Kidney (tissue), 14 donors: ENCODE data around the gene PPP2R5A. TPM values are rescaled to one million over a fixed set of nuclear protein-coding genes. Genes with fewer than 3 reads are reported as not detected.

Experiments
- DNase-seq, 5 donors: peaks; one replicate each; pipeline ENCODE4 v3.0.0-alpha.2; 2013 to 2020
- FAIRE-seq: peaks from 2 replicates; lab custom pipeline; 2012; peaks lifted over from hg19 to GRCh38; lab: Jason Lieb, UNC
- H3K27ac ChIP-seq, 2 donors: one replicate each; pipeline ENCODE4 v1.7.0; 2013; ENCODE audit warnings: low read depth in 2 of 2, low read length in 2 of 2, inconsistent platforms in 1 of 2
- H3K27me3 ChIP-seq: one replicate; pipeline ENCODE4 v1.7.1; 2013; ENCODE audit warnings: low read length, inconsistent platforms; ENCODE audit not compliant: control insufficient read depth, insufficient read depth
- H3K36me3 ChIP-seq, 3 donors: one replicate each; pipeline versions ENCODE4 v1.7.0 to v1.7.1; 2013; ENCODE audit warnings: low read length in 3 of 3, control low read depth in 1 of 3, inconsistent platforms in 1 of 3; ENCODE audit not compliant: insufficient read depth in 3 of 3, control insufficient read depth in 2 of 3
- H3K4me1 ChIP-seq, 3 donors: one replicate each; pipeline versions ENCODE4 v1.7.0 to v1.7.1; 2013; ENCODE audit warnings: low read length in 3 of 3, inconsistent platforms in 1 of 3, low read depth in 1 of 3; ENCODE audit not compliant: control insufficient read depth in 2 of 3, insufficient read depth in 2 of 3
- H3K4me3 ChIP-seq, 3 donors: one replicate each; pipeline versions ENCODE4 v1.7.0 to v1.8.1; 2013; ENCODE audit warnings: low read length in 3 of 3, control low read depth in 1 of 3, inconsistent platforms in 1 of 3
- H3K9ac ChIP-seq, 3 donors: one replicate each; pipeline versions ENCODE4 v1.7.0 to v1.7.1; 2013; ENCODE audit warnings: low read length in 3 of 3, control low read depth in 1 of 3, inconsistent platforms in 1 of 3
- H3K9me3 ChIP-seq, 3 donors: one replicate each; pipeline versions ENCODE4 v1.7.0 to v1.7.1; 2013; ENCODE audit warnings: low read length in 3 of 3, control low read depth in 1 of 3, inconsistent platforms in 1 of 3; ENCODE audit not compliant: control insufficient read depth in 2 of 3, insufficient read depth in 1 of 3
- CTCF ChIP-seq: IDR thresholded peaks from 3 replicates; pipeline ENCODE4 v1.5.1; 2012; ENCODE audit warnings: mild to moderate bottlenecking, moderate library complexity, borderline replicate concordance; ENCODE audit not compliant: insufficient read depth; ENCODE audit errors: extremely low read depth
- intact Hi-C: fragments of 100-400 bp; cut with DNase I; formaldehyde crosslinking; loops from one replicate; pipeline ENCODE4 v1.11.1; 2022
- polyA plus RNA-seq: library from polyadenylated mRNA; stranded (reverse); fragments of 350-450 nt; fragmentation: Illumina TruSeq; extraction: RNeasy Lipid Tissue Mini Kit (QIAGEN cat#74804); gene quantifications from one replicate; pipeline ENCODE4 v1.2.3, GENCODE V29; 2014; ENCODE audit warnings: low read depth, low replicate concordance; ENCODE audit not compliant: insufficient read depth
- total RNA-seq: library from RNA; stranded (reverse); fragmentation: NEBNext Ultra II Directional; extraction: Animal tissue kit (Norgen Biotek cat#: 25700); gene quantifications from one replicate; pipeline ENCODE4 v1.2.1, GENCODE V29; 2021
- donor health status: control.
- donor health status: control.
- donor health status: control.
- donor health status: control.
- donor health status: control.
- donor health status: DM: yes; HTN: yes; CAD: no.
- donor health status: Normal renal cell carcinoma (clear cell type).

Gene PPP2R5A
- total and polyA plus RNA-seq, 2 donors from 2014 or later = 36.6 to 67.3 TPM

- Histone ChIP-seq H3K9me3 (no peaks in the 10 kb centered on the region), H3K9ac (no peak overlapping the region), H3K4me1 (no peaks in the 10 kb centered on the region), H3K27me3 (no peaks in the 10 kb centered on the region), H3K27ac (no peak overlapping the region), H3K4me3 (no peak overlapping the region), H3K36me3 (no peaks in the 10 kb centered on the region)
- DNase-seq = no peak
- TF ChIP-seq CTCF = no peak
- no peak for FAIRE-seq
- intact Hi-C loops = no loop called here
Observed at GRCh38 chr1:212326541-212326940, 41.3 kb downstream of the PPP2R5A start.

GRCh38 chr1:212328248-212328647, 43.0 kb downstream of the PPP2R5A start:
- TF ChIP-seq CTCF = no peak
- no peak overlapping the region for H3K4me3 ChIP-seq
- intact Hi-C loops = no loop called here
- no peak overlapping the region for H3K27ac ChIP-seq
- no peaks in the 10 kb centered on the region for H3K27me3 ChIP-seq
- FAIRE-seq (no peak), DNase-seq (no peak)
- H3K9me3 ChIP-seq = no peaks in the 10 kb centered on the region
- no peak overlapping the region for H3K9ac ChIP-seq
- H3K36me3 ChIP-seq = no peaks in the 10 kb centered on the region
- no peaks in the 10 kb centered on the region for H3K4me1 ChIP-seq

- Histone ChIP-seq H3K36me3 (peaks cover 0 to 8% (median 3%) of the 10 kb centered on the region in 3 donors), H3K9ac (no peak overlapping the region), H3K9me3 (no peaks in the 10 kb centered on the region), H3K27ac (no peak overlapping the region), H3K27me3 (no peaks in the 10 kb centered on the region), H3K4me3 (no peak overlapping the region), H3K4me1 (no peaks in the 10 kb centered on the region)
- DNase-seq (no peak), FAIRE-seq (no peak)
- intact Hi-C loops = no loop called here
- TF ChIP-seq CTCF = no peak
Observed at GRCh38 chr1:212329105-212329504, 43.9 kb downstream of the PPP2R5A start.

GRCh38 chr1:212341090-212341489, 55.9 kb downstream of the PPP2R5A start:
- no peak overlapping the region for H3K9ac ChIP-seq
- no peak for FAIRE-seq
- TF ChIP-seq CTCF = no peak
- peaks cover 0 to 3% (median 0%) of the 10 kb centered on the region in 3 donors for H3K36me3 ChIP-seq
- intact Hi-C loops = no loop called here
- no peaks in the 10 kb centered on the region for H3K27me3 ChIP-seq
- no peak for DNase-seq
- no peaks in the 10 kb centered on the region for H3K4me1 ChIP-seq
- H3K4me3 ChIP-seq = no peak overlapping the region
- no peaks in the 10 kb centered on the region for H3K9me3 ChIP-seq
- H3K27ac ChIP-seq = no peak overlapping the region
